Peyer's patch (tissue), 4 donors: Measurements from ENCODE around the gene KREMEN1. TPM values are rescaled to one million over a fixed set of nuclear protein-coding genes. Genes with fewer than 3 reads are reported as not detected.

Source experiments
- DNase-seq, 3 donors: peaks; one replicate each; pipeline ENCODE4 v3.0.0-alpha.2; 2017 to 2019
- H3K27ac ChIP-seq, 4 donors: fragments of 200-600 bp; sonication (generic); one replicate each; pipeline ENCODE4 v1.5.1; 2016 to 2019
- H3K27me3 ChIP-seq, 2 donors: fragments of 200-600 bp; sonication (generic); one replicate each; pipeline ENCODE4 v1.5.1; 2019
- H3K36me3 ChIP-seq, 3 donors: fragments of 200-600 bp; sonication (generic); one replicate each; pipeline ENCODE4 v1.5.1; 2016 to 2019
- H3K4me1 ChIP-seq, 4 donors: fragments of 200-600 bp; sonication (generic); one replicate each; pipeline ENCODE4 v1.5.1; 2016 to 2019
- H3K4me3 ChIP-seq, 4 donors: fragments of 200-600 bp; sonication (generic); 1 replicate in 3 of 4; 2 replicates in 1 of 4; pipeline ENCODE4 v1.5.1; 2016 to 2019; ENCODE audit warnings: mild to moderate bottlenecking in 1 of 4
- H3K9me3 ChIP-seq, 4 donors: fragments of 200-600 bp; sonication (generic); one replicate each; pipeline ENCODE4 v1.5.1; 2016 to 2019; ENCODE audit warnings: mild to moderate bottlenecking in 1 of 4
- CTCF ChIP-seq, 6 experiments: fragments of 450-650 bp in 4 of 6; fragments of 200-600 bp in 2 of 6; sonication (generic) in 1 of 6; IDR thresholded peaks; one replicate each; pipeline ENCODE4 v1.5.1; 2017 to 2019; ENCODE audit warnings: antibody characterized with exemption in 6 of 6, mild to moderate bottlenecking in 3 of 6, moderate library complexity in 1 of 6
- POLR2A ChIP-seq, 2 donors: fragments of 450-650 bp; IDR thresholded peaks; one replicate each; pipeline ENCODE4 v1.5.1; 2017; ENCODE audit warnings: antibody characterized with exemption in 2 of 2, mild to moderate bottlenecking in 2 of 2, moderate library complexity in 2 of 2
- total RNA-seq, 4 donors: library from RNA; depleted of rRNA; stranded (reverse); fragments of >200 nt; gene quantifications; one replicate each; pipeline ENCODE4 v1.1.0, GENCODE V29; 2016

KREMEN1 gene
- total RNA-seq, 4 donors from 2014 or later: 8.2 to 32.2 (median 16.1) TPM

GRCh38 chr22:29060931-29061330 is 11.9 kb upstream of the KREMEN1 start:
- Histone ChIP-seq H3K4me1 (no peaks in the 10 kb centered on the region), H3K9me3 (no peaks in the 10 kb centered on the region), H3K27me3 (no peaks in the 10 kb centered on the region), H3K4me3 (no peak overlapping the region), H3K27ac (no peak overlapping the region), H3K36me3 (no peaks in the 10 kb centered on the region)
- DNase-seq: peak in 1 of 3 donors; percentile 9
- TF ChIP-seq POLR2A (IDR thresholded peaks at IDR 0.05): no peak
- TF ChIP-seq CTCF (IDR thresholded peaks at IDR 0.05): no peak

GRCh38 chr22:29061773-29062172 is 11.1 kb upstream of the KREMEN1 start, which contains the start of gene C22orf31:
C22orf31 (minus strand) TSS chr22:29061831; CDS start chr22:29061792, 39 bp downstream.
- Histone ChIP-seq H3K4me3 (no peak within 1 kb of the TSS), H3K4me1 (no peaks in the 10 kb centered on the region), H3K9me3 (no peaks in the 10 kb centered on the region), H3K36me3 (no peaks in the 10 kb centered on the region), H3K27ac (no peak within 1 kb of the TSS), H3K27me3 (no peaks in the 10 kb centered on the region)
- TF ChIP-seq POLR2A (IDR thresholded peaks at IDR 0.05) (no peak), CTCF (IDR thresholded peaks at IDR 0.05) (no peak)
- no peak for DNase-seq

- no peak overlapping the region for H3K4me3 ChIP-seq
- no peak for TF ChIP-seq CTCF (IDR thresholded peaks at IDR 0.05)
- TF ChIP-seq POLR2A (IDR thresholded peaks at IDR 0.05): no peak
- DNase-seq: peak in 1 of 3 donors; percentile 23
- H3K4me1 ChIP-seq: no peaks in the 10 kb centered on the region
- H3K27me3 ChIP-seq: no peaks in the 10 kb centered on the region
- no peaks in the 10 kb centered on the region for H3K36me3 ChIP-seq
- no peak overlapping the region for H3K27ac ChIP-seq
- H3K9me3 ChIP-seq: no peaks in the 10 kb centered on the region
These were observed 10.5 kb upstream of the KREMEN1 start for GRCh38 chr22:29062286-29062821.

- Histone ChIP-seq H3K27me3 (no peaks in the 10 kb centered on the region), H3K27ac (no peak overlapping the region), H3K36me3 (no peaks in the 10 kb centered on the region), H3K4me1 (no peaks in the 10 kb centered on the region), H3K4me3 (no peak overlapping the region), H3K9me3 (no peaks in the 10 kb centered on the region)
- TF ChIP-seq CTCF (IDR thresholded peaks at IDR 0.05) (no peak), POLR2A (IDR thresholded peaks at IDR 0.05) (no peak)
- DNase-seq: no peak
These were observed 7.2 kb upstream of the KREMEN1 start for GRCh38 chr22:29065468-29066190.

GRCh38 chr22:29069463-29069862 is 3.4 kb upstream of the KREMEN1 start:
- Histone ChIP-seq H3K4me3 (no peak overlapping the region), H3K4me1 (peaks cover 0 to 29% (median 7%) of the 10 kb centered on the region in 4 donors), H3K9me3 (no peaks in the 10 kb centered on the region), H3K36me3 (no peaks in the 10 kb centered on the region), H3K27me3 (no peaks in the 10 kb centered on the region), H3K27ac (no peak overlapping the region)
- TF ChIP-seq POLR2A (IDR thresholded peaks at IDR 0.05) (no peak), CTCF (IDR thresholded peaks at IDR 0.05) (no peak)
- DNase-seq: no peak
